UCSD-AML1 (cell line): Measurements from ENCODE around the gene BMP6.

Source experiments
- DNase-seq: peaks from one replicate; lab custom pipeline; 2025; ENCODE audit not compliant: unreplicated experiment; lab: John Stamatoyannopoulos, UW

The BMP6 gene

GRCh38 chr6:7821426-7821825 is 95.5 kb downstream of the BMP6 start:
- no peak for DNase-seq

- DNase-seq, result no peak
Measured at GRCh38 chr6:7823552-7823951, 97.7 kb downstream of the BMP6 start.

GRCh38 chr6:7825986-7826385 is 100.1 kb downstream of the BMP6 start:
- DNase-seq, result no peak

- no peak for DNase-seq
Measured at GRCh38 chr6:7827142-7827541, 101.2 kb downstream of the BMP6 start.

- DNase-seq, result no peak
Measured at GRCh38 chr6:7828124-7828523, 102.2 kb downstream of the BMP6 start.

- DNase-seq, result no peak
Measured at GRCh38 chr6:7832904-7833750, 107.2 kb downstream of the BMP6 start.

- DNase-seq, result no peak
Measured at GRCh38 chr6:7833751-7834070, 107.8 kb downstream of the BMP6 start.

GRCh38 chr6:7836371-7837026 is 110.6 kb downstream of the BMP6 start:
- no peak for DNase-seq

GRCh38 chr6:7841781-7842468 is 116.0 kb downstream of the BMP6 start:
- no peak for DNase-seq

GRCh38 chr6:7846966-7847818 is 121.3 kb downstream of the BMP6 start:
- no peak for DNase-seq

- no peak for DNase-seq
Measured at GRCh38 chr6:7848229-7848628, 122.3 kb downstream of the BMP6 start.

GRCh38 chr6:7851780-7852179 is 125.9 kb downstream of the BMP6 start:
- no peak for DNase-seq

GRCh38 chr6:7859591-7859990 is 133.7 kb downstream of the BMP6 start:
- no peak for DNase-seq

- no peak for DNase-seq
Measured at GRCh38 chr6:7865781-7866180, 139.9 kb downstream of the BMP6 start.

GRCh38 chr6:7866526-7866925 is 140.6 kb downstream of the BMP6 start:
- no peak for DNase-seq

- DNase-seq, result no peak
Measured at GRCh38 chr6:7868926-7869325, 143.0 kb downstream of the BMP6 start.

GRCh38 chr6:7878401-7878964 is 152.6 kb downstream of the BMP6 start:
- DNase-seq, result no peak

GRCh38 chr6:7879043-7879442 is 153.1 kb downstream of the BMP6 start:
- DNase-seq, result no peak

GRCh38 chr6:7879579-7879978 is 153.7 kb downstream of the BMP6 start:
- DNase-seq, result no peak

GRCh38 chr6:7879980-7880717 is 154.2 kb downstream of the BMP6 start:
- DNase-seq, result no peak
